BE2C (cell line): ENCODE data around the gene NASP.

ENCODE experiments used
- DNase-seq: peaks from one replicate; pipeline ENCODE4 v3.0.0-alpha.2; 2020
- H3K27me3 ChIP-seq: fragments of 250-450 bp; sonication (Bioruptor Pico); 2 replicates; pipeline ENCODE4 v1.5.1; 2020; ENCODE audit warnings: mild to moderate bottlenecking
- H3K36me3 ChIP-seq: fragments of 250-450 bp; sonication (Bioruptor Pico); 2 replicates; pipeline ENCODE4 v1.5.1; 2020; ENCODE audit warnings: mild to moderate bottlenecking
- H3K4me1 ChIP-seq: fragments of 250-450 bp; sonication (Bioruptor Pico); 2 replicates; pipeline ENCODE4 v1.5.1; 2020
- H3K4me3 ChIP-seq: 2 replicates; pipeline ENCODE4 v1.5.1; 2011; ENCODE audit warnings: low read depth, low read length
- H3K9me3 ChIP-seq: fragments of 250-450 bp; sonication (Bioruptor Pico); 2 replicates; pipeline ENCODE4 v1.5.1; 2020
- CTCF ChIP-seq: IDR thresholded peaks from 2 replicates; pipeline ENCODE4 v1.5.1; 2012; ENCODE audit warnings: mild to moderate bottlenecking, low read depth, low read length

The NASP gene

GRCh38 chr1:45543581-45544417 lies 40.0 kb upstream of the NASP start:
- Histone ChIP-seq H3K36me3 (no peaks in the 10 kb centered on the region), H3K4me1 (no peaks in the 10 kb centered on the region), H3K27me3 (no peaks in the 10 kb centered on the region), H3K4me3 (no peak overlapping the region), H3K9me3 (no peaks in the 10 kb centered on the region)
- no peak for TF ChIP-seq CTCF
- no peak for DNase-seq

GRCh38 chr1:45544530-45544929 lies 39.3 kb upstream of the NASP start:
- Histone ChIP-seq H3K9me3 (no peaks in the 10 kb centered on the region), H3K36me3 (no peaks in the 10 kb centered on the region), H3K4me3 (no peak overlapping the region), H3K4me1 (no peaks in the 10 kb centered on the region), H3K27me3 (no peaks in the 10 kb centered on the region)
- no peak for TF ChIP-seq CTCF
- no peak for DNase-seq

GRCh38 chr1:45545019-45545493 lies 38.8 kb upstream of the NASP start:
- Histone ChIP-seq H3K27me3 (no peaks in the 10 kb centered on the region), H3K9me3 (no peaks in the 10 kb centered on the region), H3K4me3 (no peak overlapping the region), H3K36me3 (no peaks in the 10 kb centered on the region), H3K4me1 (no peaks in the 10 kb centered on the region)
- no peak for TF ChIP-seq CTCF
- DNase-seq: no peak

GRCh38 chr1:45545553-45546310 lies 38.1 kb upstream of the NASP start:
- H3K36me3 ChIP-seq: no peaks in the 10 kb centered on the region
- H3K9me3 ChIP-seq: no peaks in the 10 kb centered on the region
- TF ChIP-seq CTCF: no peak
- H3K4me1 ChIP-seq: no peaks in the 10 kb centered on the region
- H3K27me3 ChIP-seq: no peaks in the 10 kb centered on the region
- DNase-seq: no peak
- no peak overlapping the region for H3K4me3 ChIP-seq

GRCh38 chr1:45550401-45551351 lies 33.2 kb upstream of the NASP start, which contains the start of gene AKR1A1:
AKR1A1 (plus strand) TSS chr1:45550826; CDS start chr1:45561795, 10,969 bp downstream.
- Histone ChIP-seq H3K4me1 (no peaks in the 10 kb centered on the region), H3K9me3 (no peaks in the 10 kb centered on the region), H3K4me3 (peak within 1 kb of the TSS; percentile 74), H3K36me3 (no peaks in the 10 kb centered on the region; the same call in 1 of the 2 replicates), H3K27me3 (no peaks in the 10 kb centered on the region)
- TF ChIP-seq CTCF: no peak
- peak; percentile 90 for DNase-seq
